HG02588 (cell line): ENCODE results near the gene PRPF19.
A peak's percentile ranks its signal among the peaks of the same experiment; 100 is the strongest.

Source experiments
- ATAC-seq: cut with Tn5 transposase; IDR thresholded peaks from one replicate; pipeline ENCODE4 v1.9.1; 2021; ENCODE audit warnings: mild to moderate bottlenecking, moderate library complexity; ENCODE audit not compliant: unreplicated experiment

PRPF19 gene

GRCh38 chr11:60845338-60845737 is 61.0 kb downstream of the PRPF19 start:
- no peak for ATAC-seq

- ATAC-seq, result no peak
These were observed 61.5 kb downstream of the PRPF19 start for GRCh38 chr11:60844870-60845221.

- ATAC-seq, result no peak
These were observed 62.1 kb downstream of the PRPF19 start for GRCh38 chr11:60844045-60844869.

GRCh38 chr11:60842668-60843600 is 63.5 kb downstream of the PRPF19 start:
- no peak for ATAC-seq

GRCh38 chr11:60841797-60842667 is 64.4 kb downstream of the PRPF19 start, which contains the start of gene CCDC86:
Gene CCDC86, plus strand, starts transcription at chr11:60842113. Its CDS starts 12 bp downstream, at chr11:60842125.
- ATAC-seq, result peak; percentile 87
